HEK293 (cell line): Measurements from ENCODE around the gene STXBP5L.

Source experiments
- ZNF501 ChIP-seq: fragments of 450-650 bp; formaldehyde crosslinking; IDR thresholded peaks from 2 replicates; pipeline ENCODE4 v1.5.1; 2016; ENCODE audit warnings: missing biosample characterization, missing genetic modification characterization
- ZNF560 ChIP-seq: fragments of 450-650 bp; formaldehyde crosslinking; IDR thresholded peaks from 2 replicates; pipeline ENCODE4 v1.5.1; 2017; ENCODE audit warnings: missing biosample characterization, missing genetic modification characterization, borderline replicate concordance
- ZNF707 ChIP-seq: fragments of 450-650 bp; formaldehyde crosslinking; IDR thresholded peaks from 2 replicates; pipeline ENCODE4 v1.5.1; 2016; ENCODE audit warnings: missing biosample characterization, missing genetic modification characterization
- ZNF792 ChIP-seq: fragments of 450-650 bp; formaldehyde crosslinking; IDR thresholded peaks from 2 replicates; pipeline ENCODE4 v1.5.1; 2016; ENCODE audit warnings: missing biosample characterization, missing genetic modification characterization
- TF ChIP-seq, protein P1 (sequence below): fragments of 450-650 bp; formaldehyde crosslinking; IDR thresholded peaks from 2 replicates; pipeline ENCODE4 v1.5.1; 2016; ENCODE audit warnings: missing biosample characterization, missing genetic modification characterization

DNA sequence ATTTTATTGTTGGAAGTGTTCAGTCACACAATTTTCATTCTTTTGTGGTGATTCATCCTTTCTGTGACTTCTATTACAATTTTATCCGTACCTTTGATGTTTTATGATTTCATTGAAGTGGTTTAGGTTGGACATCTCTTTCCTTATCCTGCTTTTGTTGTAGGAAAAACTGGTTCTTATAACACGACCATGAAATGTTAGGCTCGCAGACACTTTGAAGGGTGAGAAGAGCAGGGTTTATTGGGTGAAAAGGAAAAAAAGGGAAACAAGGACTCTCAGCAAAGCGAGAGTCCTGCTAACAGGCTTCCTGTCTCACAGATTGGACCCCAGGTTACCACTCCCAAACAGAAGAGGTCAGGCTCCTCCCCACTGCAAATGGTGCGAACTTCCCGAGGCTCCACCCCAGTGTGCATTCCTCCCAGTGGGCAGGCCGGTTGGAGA lies 257.4 kb downstream of the STXBP5L start:
- TF ChIP-seq, protein P1, sequence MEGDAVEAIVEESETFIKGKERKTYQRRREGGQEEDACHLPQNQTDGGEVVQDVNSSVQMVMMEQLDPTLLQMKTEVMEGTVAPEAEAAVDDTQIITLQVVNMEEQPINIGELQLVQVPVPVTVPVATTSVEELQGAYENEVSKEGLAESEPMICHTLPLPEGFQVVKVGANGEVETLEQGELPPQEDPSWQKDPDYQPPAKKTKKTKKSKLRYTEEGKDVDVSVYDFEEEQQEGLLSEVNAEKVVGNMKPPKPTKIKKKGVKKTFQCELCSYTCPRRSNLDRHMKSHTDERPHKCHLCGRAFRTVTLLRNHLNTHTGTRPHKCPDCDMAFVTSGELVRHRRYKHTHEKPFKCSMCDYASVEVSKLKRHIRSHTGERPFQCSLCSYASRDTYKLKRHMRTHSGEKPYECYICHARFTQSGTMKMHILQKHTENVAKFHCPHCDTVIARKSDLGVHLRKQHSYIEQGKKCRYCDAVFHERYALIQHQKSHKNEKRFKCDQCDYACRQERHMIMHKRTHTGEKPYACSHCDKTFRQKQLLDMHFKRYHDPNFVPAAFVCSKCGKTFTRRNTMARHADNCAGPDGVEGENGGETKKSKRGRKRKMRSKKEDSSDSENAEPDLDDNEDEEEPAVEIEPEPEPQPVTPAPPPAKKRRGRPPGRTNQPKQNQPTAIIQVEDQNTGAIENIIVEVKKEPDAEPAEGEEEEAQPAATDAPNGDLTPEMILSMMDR (tag by site-specific recombination) = no peak
- TF ChIP-seq ZNF501 (tag by site-specific recombination) (no peak), ZNF707 (tag by site-specific recombination) (no peak), ZNF792 (tag by site-specific recombination) (no peak), ZNF560 (tag by site-specific recombination) (no peak)
